Head of caudate nucleus (tissue), 42 donors: Measurements from ENCODE around the gene RABL6.

Experiments used
- DNase-seq, 42 donors: peaks; one replicate each; pipeline versions ENCODE4 v3.0.0 to v3.0.0-alpha.2; 2020 to 2021; ENCODE audit warnings: mixed read lengths in 7 of 42
- intact Hi-C: fragments of 100-400 bp; cut with DNase I; formaldehyde crosslinking; loops from one replicate; pipeline ENCODE4 v1.15.0; 2022

RABL6 gene

GRCh38 chr9:136805207-136805740, 2.5 kb upstream of the RABL6 start:
- intact Hi-C loops, result loop anchor here (5.0 kb wide), 1 partner anchor 42 kb away; the partner anchor contains the start of gene PHPT1
- DNase-seq, result no peak

- intact Hi-C loops, result loop anchor here (5.0 kb wide), 1 partner anchor 41 kb away; the partner anchor contains the start of gene PHPT1
- no peak for DNase-seq
These were observed 1.7 kb upstream of the RABL6 start for GRCh38 chr9:136806067-136806466.

GRCh38 chr9:136806631-136807201, 1.0 kb upstream of the RABL6 start:
- DNase-seq, result no peak

GRCh38 chr9:136808075-136808805, 492 bp downstream of the RABL6 start:
- intact Hi-C loops, result loop anchor here (5.0 kb wide), 1 partner anchor 39 kb away; the partner anchor contains the start of gene PHPT1
- peak in 34 of 42 donors; percentile 24 to 78 (median 56) for DNase-seq

More at GRCh38 chr9:136806631-136807201, 1.0 kb upstream of the RABL6 start:
- intact Hi-C loops, result loop anchor here (5.0 kb wide), 1 partner anchor 41 kb away; the partner anchor contains the start of gene PHPT1

- DNase-seq, result peak in 1 of 42 donors; percentile 61
- intact Hi-C loops, result loop anchor here (5.0 kb wide), 1 partner anchor 39 kb away; the partner anchor contains the start of gene PHPT1
These were observed 1.0 kb downstream of the RABL6 start for GRCh38 chr9:136808806-136809158.

- DNase-seq, result peak in 11 of 42 donors; percentile 18 to 57 (median 36)
- intact Hi-C loops, result no loop called here
These were observed 7.1 kb downstream of the RABL6 start for GRCh38 chr9:136814725-136815421.

GRCh38 chr9:136815422-136815782, 7.7 kb downstream of the RABL6 start:
- DNase-seq, result peak in 4 of 42 donors; percentile 33 to 58 (median 44)
- intact Hi-C loops, result no loop called here

GRCh38 chr9:136820971-136821825, 13.4 kb downstream of the RABL6 start:
- DNase-seq, result peak in 2 of 42 donors; percentile 46 to 56
- intact Hi-C loops, result no loop called here

- DNase-seq, result no peak
- intact Hi-C loops, result no loop called here
These were observed 14.2 kb downstream of the RABL6 start for GRCh38 chr9:136821826-136822544.

GRCh38 chr9:136823136-136824046, 15.6 kb downstream of the RABL6 start:
- DNase-seq, result peak in 32 of 42 donors; percentile 40 to 89 (median 66)
- intact Hi-C loops, result no loop called here

- intact Hi-C loops, result no loop called here
- peak in 28 of 42 donors; percentile 28 to 87 (median 62) for DNase-seq
These were observed 16.9 kb downstream of the RABL6 start for GRCh38 chr9:136824496-136825225.

- no peak for DNase-seq
- intact Hi-C loops, result no loop called here
These were observed 17.8 kb downstream of the RABL6 start for GRCh38 chr9:136825295-136826187.

- no peak for DNase-seq
- intact Hi-C loops, result no loop called here
These were observed 18.4 kb downstream of the RABL6 start for GRCh38 chr9:136826188-136826541.

GRCh38 chr9:136826703-136827582, 19.2 kb downstream of the RABL6 start:
- DNase-seq, result no peak
- intact Hi-C loops, result no loop called here
